ENCODE results near the gene ZFP69B.

Gene ZFP69B

GRCh38 chr1:40449684-40450494, at the start of gene ZFP69B:
ZFP69B (plus strand) TSS chr1:40450476; CDS start chr1:40450962, 486 bp downstream.
- FAIRE-seq (no peak), DNase-seq (ENCODE audit: low spot score) (peak; percentile 78)

- DNase-seq (ENCODE audit: low spot score) = no peak
- FAIRE-seq = no peak
These were observed 48.6 kb upstream of the ZFP69B start for GRCh38 chr1:40401473-40402201.

DNA sequence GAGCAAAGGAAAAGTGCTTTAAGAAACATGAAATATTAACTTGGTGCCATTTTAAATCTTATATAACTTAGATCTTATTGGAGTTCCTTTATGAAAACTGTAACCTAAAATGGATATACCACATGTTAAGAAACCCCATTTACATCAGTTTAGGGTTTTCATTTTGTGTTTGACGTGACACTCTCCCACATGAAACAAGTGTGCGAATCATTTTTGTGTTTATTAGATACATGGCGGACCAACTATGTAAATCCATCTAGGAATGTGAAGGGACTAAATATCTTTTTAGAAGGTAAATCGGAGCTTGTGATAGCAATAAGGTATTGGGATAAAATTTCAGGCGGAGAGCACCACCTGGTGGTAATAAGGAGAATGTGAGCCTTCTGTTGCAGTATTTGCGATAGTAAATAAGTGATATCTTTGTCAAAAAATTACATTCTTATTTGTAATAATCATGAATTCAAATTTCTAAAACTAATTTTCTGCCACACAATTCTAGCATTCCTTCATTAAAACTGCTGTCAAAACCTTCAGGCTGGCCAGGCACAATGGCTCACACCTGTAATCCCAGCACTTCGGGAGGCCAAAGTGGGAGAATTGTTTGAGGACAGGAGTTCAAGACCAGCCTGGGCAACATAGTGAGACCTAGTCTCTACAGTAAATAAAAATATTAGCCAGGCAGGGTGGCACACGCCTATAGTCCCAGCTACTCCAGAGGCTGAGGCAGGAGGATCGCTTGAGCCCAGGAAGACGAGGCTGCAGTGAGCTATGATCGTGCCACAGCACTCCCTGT, 45.4 kb upstream of the ZFP69B start:
- FAIRE-seq = peak; percentile 79
- DNase-seq (ENCODE audit: low spot score) = peak; percentile 52

DNA sequence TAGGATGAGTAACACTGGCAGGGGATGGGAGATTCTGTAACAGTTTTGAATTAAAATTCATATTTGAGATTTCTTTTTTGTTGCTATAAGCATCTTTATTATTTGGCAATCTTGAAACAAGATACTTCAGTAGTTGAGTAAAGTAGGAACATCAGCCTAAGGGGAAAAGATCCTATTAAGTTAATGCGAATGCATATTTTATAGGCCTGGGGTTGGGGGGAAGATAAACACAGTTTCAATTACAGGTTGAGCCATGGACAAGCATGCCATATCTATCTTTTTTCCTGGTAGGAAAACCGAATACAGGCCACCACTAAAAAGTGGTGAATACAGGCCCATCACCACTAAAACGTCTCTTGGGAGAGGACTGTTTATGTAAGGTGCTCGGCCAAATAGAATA, 44.5 kb upstream of the ZFP69B start:
- FAIRE-seq (no peak), DNase-seq (ENCODE audit: low spot score) (no peak)

- DNase-seq (ENCODE audit: low spot score) (no peak), FAIRE-seq (peak; percentile 16)
These were observed 42.8 kb upstream of the ZFP69B start for GRCh38 chr1:40407453-40407852.

- no peak for FAIRE-seq
- DNase-seq (ENCODE audit: low spot score) = no peak
These were observed 40.8 kb upstream of the ZFP69B start for GRCh38 chr1:40409467-40409866.

DNA sequence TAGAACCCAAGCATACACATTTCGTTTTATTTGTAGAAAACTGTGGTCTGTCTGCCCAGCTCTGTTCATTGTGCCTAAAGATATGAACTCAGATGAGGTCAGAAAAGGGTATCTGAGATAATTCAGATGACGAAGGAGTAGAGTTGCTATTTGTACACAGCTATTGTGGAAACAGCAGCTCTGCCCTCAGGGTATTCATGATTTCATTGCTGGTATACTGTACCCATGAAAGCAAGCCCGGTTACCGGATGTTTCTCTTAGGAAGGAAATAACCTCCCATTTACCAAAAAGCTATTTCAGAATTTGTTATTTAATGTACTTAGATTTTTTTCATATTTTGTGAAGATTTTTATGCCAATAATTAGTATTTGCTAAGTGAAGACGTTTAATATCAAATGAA, 39.0 kb upstream of the ZFP69B start:
- no peak for DNase-seq (ENCODE audit: low spot score)

GRCh38 chr1:40411843-40412242, 38.4 kb upstream of the ZFP69B start:
- no peak for DNase-seq (ENCODE audit: low spot score)
- no peak for FAIRE-seq

More for the DNA sequence above, 39.0 kb upstream of the ZFP69B start:
- FAIRE-seq = no peak

DNA sequence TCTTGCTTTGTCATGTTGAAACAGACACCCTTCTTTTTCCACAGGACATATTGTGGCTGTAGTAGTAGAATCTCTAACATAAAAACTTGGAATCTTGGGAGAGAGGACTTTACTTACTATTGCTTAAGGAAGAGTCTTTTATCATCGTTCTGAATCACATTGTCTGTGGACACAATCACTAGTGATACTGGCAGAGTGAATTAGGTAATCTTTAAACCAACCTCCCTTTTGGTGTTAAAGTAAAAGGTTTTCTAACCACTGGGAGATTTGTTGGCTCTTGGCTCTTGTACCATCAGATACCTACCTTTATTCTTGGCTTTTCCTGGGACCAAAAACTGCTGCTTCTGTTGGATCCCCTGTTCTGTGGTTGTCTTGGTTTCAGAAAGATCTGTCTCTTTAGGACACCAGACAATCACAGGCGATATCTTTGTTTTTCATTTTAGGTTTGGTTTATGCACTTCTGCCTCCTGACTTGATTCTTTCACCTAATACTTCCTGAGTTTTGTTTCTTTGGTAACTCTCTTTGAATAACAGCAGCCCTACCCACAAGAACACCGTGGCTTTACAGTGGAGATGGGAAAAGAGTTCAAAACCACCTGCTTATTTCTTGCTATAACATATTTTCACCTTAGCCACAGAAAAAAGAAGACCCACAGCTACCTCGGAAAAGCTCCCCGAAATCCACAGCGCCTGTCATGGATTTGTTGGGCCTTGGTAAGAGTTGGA, 36.6 kb upstream of the ZFP69B start:
- FAIRE-seq = no peak
- no peak for DNase-seq (ENCODE audit: low spot score)

- FAIRE-seq (no peak), DNase-seq (ENCODE audit: low spot score) (no peak)
These were observed 35.9 kb upstream of the ZFP69B start for GRCh38 chr1:40414331-40414730.

GRCh38 chr1:40416709-40417108, 33.6 kb upstream of the ZFP69B start:
- no peak for FAIRE-seq
- DNase-seq (ENCODE audit: low spot score) = no peak

GRCh38 chr1:40421431-40422384, 28.6 kb upstream of the ZFP69B start:
- no peak for DNase-seq (ENCODE audit: low spot score)
- no peak for FAIRE-seq

GRCh38 chr1:40422630-40423263, 27.5 kb upstream of the ZFP69B start:
- no peak for FAIRE-seq
- no peak for DNase-seq (ENCODE audit: low spot score)

DNA sequence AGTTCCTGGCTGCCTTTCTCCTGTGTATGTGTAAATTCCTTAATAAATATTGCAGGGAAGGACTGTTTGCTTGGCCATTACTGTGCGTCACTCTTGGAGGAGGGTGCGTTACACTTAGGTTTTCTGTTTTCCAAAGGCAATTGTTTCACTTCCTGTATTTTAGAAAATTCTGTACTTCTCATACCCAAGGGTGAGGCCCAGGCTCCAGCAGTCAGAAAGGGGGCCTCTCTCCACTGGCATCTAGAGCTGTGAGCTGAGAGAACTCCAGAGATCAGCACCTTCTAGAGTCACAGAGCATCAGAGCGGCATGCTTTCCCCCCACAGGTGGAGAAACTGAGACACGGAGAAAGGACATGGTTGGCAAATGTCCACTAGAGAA, 27.0 kb upstream of the ZFP69B start:
- DNase-seq (ENCODE audit: low spot score) = no peak
- no peak for FAIRE-seq

DNA sequence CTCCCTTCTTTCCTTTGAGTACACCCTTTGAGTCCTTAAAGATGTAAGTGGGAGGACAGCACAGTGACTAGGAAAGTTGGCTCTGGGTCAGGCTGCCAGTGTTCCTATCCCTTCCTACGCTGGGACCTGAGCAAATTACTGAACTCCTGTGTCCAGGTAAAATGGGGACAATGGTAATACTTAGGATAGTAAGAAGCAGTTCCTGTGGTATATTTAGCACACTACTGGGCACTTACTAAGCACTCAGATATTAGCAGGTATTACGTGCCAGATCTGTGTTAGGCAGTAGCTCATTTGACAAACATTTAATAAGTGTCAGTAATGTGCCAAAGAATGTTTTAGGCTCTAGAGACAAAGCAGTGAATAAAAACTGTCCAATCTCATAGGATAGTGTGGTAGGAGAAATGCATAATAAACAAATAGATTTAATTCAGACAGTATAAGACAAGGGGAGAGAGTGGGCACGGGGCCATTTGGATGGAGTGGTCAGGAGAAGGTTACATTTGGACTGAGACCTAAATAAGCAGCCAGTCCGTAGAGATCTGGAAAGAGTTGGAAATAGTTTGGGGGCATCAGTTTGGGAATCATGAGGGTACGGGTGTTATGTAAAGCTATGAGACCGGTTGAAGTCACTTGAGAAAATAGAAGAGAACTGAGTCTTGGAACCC, 26.2 kb upstream of the ZFP69B start:
- DNase-seq (ENCODE audit: low spot score) (no peak), FAIRE-seq (no peak)

DNA sequence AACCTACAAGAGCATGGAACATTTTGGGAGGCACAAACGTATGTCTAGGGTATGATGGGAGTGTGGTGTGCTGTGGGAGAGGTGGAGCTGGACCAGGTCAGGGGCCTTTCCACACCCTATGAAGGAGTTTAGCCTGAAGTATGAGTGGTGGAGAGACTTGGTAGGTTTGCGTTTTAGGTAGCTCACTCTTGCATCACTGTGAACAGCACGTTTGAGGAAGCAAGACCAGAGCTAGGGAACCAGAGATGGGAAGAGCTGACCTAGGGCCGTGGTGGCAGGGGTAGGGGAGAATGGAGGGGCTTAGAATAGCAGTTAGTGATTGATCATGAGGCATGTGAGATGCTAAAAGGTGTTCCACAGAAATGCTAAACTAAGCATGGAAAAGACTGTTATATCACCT, 25.1 kb upstream of the ZFP69B start:
- FAIRE-seq (no peak), DNase-seq (ENCODE audit: low spot score) (no peak)

DNA sequence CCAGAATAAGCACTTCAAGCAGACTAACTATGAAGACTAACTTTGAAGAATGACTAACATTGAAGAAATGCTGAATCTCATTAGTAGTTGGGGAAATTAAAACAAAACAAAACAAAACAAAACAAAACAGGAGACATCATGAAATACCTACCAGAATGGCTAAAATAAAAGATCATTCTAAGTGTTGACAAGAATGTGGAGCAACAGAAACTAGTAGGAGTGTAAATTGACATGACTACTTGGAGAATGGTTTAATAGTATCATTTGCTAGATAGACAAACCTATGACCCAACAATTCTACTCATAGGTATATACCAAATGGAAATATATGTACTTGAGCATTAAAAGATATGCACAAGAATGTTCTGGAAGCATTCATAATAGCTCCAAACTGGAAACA, 18.9 kb upstream of the ZFP69B start:
- no peak for FAIRE-seq
- DNase-seq (ENCODE audit: low spot score) = no peak

DNA sequence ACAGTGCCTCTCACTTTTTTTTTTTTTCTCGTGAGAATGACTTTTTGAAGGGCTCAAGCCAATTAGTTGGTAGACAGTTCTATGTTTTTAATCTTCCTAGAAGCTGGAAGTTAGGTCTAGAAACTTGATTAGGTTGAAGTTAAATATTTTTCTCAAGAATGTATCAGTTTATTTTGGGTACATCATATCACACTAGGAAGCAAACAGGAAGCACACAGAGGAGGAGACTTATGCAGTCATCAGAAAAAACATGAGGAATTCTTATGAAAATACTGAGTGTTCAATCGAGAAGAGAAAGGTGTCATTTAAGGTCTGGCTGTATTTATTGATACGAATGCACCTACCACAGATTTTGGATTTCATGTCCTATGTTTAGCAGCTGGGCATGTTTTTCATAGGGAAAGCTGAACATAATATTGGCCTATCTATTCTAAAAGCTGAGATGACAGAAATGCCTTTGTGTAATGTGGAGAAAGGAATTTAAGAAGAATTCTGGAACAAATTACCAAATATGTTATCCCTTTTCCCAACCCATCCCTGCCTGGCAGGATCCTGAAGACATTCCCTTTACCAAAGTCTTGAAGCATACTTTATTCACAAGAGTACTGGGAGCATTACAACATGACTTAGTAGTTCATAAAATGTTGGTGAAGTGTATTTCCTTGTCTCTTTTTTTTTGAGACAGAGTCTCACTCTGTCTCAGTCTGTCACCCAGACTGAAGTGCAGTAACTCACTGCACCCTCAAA, 17.5 kb upstream of the ZFP69B start:
- FAIRE-seq (no peak), DNase-seq (ENCODE audit: low spot score) (no peak)
